ENCODE data around the gene PCBD1. TPM values are rescaled to one million over a fixed set of nuclear protein-coding genes. Genes with fewer than 3 reads are reported as not detected.
A peak's percentile ranks its signal among the peaks of the same experiment; 100 is the strongest.

Gene PCBD1
- total and polyA plus RNA-seq, 12 donors, result 42.7 to 213 (median 137) TPM

GRCh38 chr10:70903262-70903921, 15.0 kb upstream of the PCBD1 start:
- H3K27ac ChIP-seq, result no peak overlapping the region
- TF ChIP-seq POLR2A (IDR thresholded peaks at IDR 0.05) (no peak), CTCF (IDR thresholded peaks at IDR 0.05) (peak; percentile 68 to 86 (median 82))
- no peaks in the 10 kb centered on the region for H3K27me3 ChIP-seq
- H3K9me3 ChIP-seq (replicated peaks in 1 of 3), result no peaks in the 10 kb centered on the region
- intact Hi-C loops (cut with DNase I), result no loop called here
- 51 to 61% (median 53%) methylated on average over 11 to 14 of the region's 14 CpGs for WGBS, 4 donors
- H3K4me3 ChIP-seq, result no peak overlapping the region
- no peaks in the 10 kb centered on the region for H3K4me1 ChIP-seq (replicated peaks in 1 of 2)
- peak; percentile 45 to 84 (median 62) for DNase-seq
- no peaks in the 10 kb centered on the region for H3K36me3 ChIP-seq (replicated peaks in 1 of 2)

DNA sequence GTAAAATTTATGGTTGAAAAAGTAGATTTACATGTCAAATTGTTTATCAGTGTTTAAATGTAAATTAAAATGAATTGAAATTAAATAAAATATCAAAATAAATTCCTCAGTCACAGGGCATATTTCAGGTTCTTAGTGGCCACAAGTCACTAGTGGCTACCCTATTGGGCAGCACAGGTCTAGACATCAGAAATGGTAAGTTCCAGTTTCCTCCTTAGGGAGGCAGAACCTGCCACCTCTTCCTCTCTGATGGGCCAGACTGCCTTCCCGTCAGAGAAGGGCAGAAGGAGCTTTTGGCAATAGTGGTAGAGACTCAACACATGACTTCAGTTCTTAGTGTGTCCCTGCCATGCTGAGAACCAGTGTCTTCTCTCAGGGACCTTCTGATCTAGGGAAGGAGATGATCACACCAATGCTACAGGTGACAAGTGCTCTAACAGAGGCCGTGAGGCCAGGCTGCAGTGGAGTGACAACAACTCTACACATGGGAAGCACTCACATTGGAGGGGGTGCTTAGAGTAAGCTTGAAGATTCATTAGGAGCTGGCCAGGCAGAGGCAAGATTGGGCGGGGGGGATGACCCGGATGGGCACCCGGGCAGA, 14.4 kb upstream of the PCBD1 start:
- Histone ChIP-seq H3K27ac (no peak overlapping the region), H3K27me3 (no peaks in the 10 kb centered on the region), H3K36me3 (replicated peaks in 1 of 2) (no peaks in the 10 kb centered on the region), H3K4me1 (replicated peaks in 1 of 2) (no peaks in the 10 kb centered on the region), H3K9me3 (replicated peaks in 1 of 3) (no peaks in the 10 kb centered on the region), H3K4me3 (no peak overlapping the region)
- intact Hi-C loops (cut with DNase I), result no loop called here
- DNase-seq, result no peak
- WGBS, 4 donors, result 65 to 81% (median 72%) methylated on average over 5 of the region's 5 CpGs
- TF ChIP-seq POLR2A (IDR thresholded peaks at IDR 0.05) (no peak), CTCF (IDR thresholded peaks at IDR 0.05) (no peak)

DNA sequence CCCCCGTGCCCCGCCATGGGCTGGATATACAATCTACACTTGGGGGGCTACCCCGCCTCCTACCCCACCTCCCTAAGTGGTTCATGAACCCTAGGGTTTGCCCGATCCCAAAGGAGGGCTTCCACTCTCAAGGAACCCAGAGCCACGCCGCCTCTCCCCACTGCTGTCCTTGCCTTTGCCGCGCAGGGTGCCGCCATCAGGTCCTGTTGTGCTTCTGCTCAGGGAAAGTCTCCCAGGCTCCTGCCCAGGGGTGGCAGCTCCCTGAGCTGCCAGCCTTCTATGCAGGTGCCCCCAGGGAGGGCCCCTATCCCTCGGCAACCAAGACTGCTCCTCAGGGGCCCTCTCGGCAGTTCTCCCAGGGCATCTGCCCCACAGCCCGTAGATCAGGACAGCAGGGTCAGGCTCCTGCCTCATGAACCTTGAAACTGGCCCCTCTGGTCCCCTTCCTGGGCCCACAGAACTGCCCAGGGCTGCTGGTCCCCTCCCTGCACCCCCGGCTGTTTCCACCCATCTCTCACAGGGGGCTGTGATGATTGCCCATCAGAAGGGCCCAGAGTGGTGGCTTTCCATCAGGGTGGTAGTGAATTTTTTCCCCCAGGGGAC, 13.0 kb upstream of the PCBD1 start:
- H3K9me3 ChIP-seq (replicated peaks in 1 of 3), result no peaks in the 10 kb centered on the region
- TF ChIP-seq CTCF (IDR thresholded peaks at IDR 0.05), result no peak
- TF ChIP-seq POLR2A (IDR thresholded peaks at IDR 0.05), result no peak
- H3K27me3 ChIP-seq, result no peaks in the 10 kb centered on the region
- no peaks in the 10 kb centered on the region for H3K4me1 ChIP-seq (replicated peaks in 1 of 2)
- DNase-seq, result no peak
- no peak overlapping the region for H3K4me3 ChIP-seq
- intact Hi-C loops (cut with DNase I), result no loop called here
- H3K36me3 ChIP-seq (replicated peaks in 1 of 2), result no peaks in the 10 kb centered on the region
- WGBS, 4 donors, result 86 to 91% (median 89%) methylated on average over 12 to 13 of the region's 13 CpGs
- H3K27ac ChIP-seq, result no peak overlapping the region

DNA sequence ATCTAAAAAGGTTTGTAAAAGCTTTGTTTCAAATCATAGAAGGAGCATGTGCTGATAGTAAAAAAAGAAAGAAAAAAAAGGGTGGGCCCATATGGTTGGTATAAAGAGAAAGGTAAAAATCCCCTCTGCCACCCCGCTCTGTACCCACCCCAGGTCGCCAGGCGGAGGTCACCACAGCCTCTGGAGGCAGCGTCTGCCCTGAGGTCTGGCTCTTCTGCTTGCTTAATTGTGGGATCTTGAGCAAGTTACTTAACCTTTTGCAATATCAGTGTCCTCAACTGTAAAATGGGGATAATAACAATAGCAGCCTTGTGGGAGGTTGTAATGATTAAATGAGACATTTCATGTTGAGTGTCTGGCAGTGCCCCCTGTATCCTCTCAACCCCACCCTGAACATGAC, 10.7 kb upstream of the PCBD1 start:
- Histone ChIP-seq H3K4me3 (no peak overlapping the region), H3K9me3 (replicated peaks in 1 of 3) (no peaks in the 10 kb centered on the region), H3K4me1 (replicated peaks in 1 of 2) (no peaks in the 10 kb centered on the region), H3K27me3 (no peaks in the 10 kb centered on the region), H3K27ac (no peak overlapping the region), H3K36me3 (replicated peaks in 1 of 2) (no peaks in the 10 kb centered on the region)
- intact Hi-C loops (cut with DNase I), result no loop called here
- WGBS, 4 donors, result 86 to 89% (median 87%) methylated on average over 4 of the region's 4 CpGs
- TF ChIP-seq POLR2A (IDR thresholded peaks at IDR 0.05) (no peak), CTCF (IDR thresholded peaks at IDR 0.05) (no peak)
- no peak for DNase-seq
